ENCODE data around the gene HMCES. TPM values are rescaled to one million over a fixed set of nuclear protein-coding genes. Genes with fewer than 3 reads are reported as not detected.
A peak's percentile ranks its signal among the peaks of the same experiment; 100 is the strongest.

Gene HMCES
- total and polyA plus RNA-seq, 2 of the 13 experiments (the other 11 are each of a cell fraction or from before 2014, with no cell fraction given): 16.1 to 37.5 TPM

GRCh38 chr3:129249284-129250065 lies 29.2 kb upstream of the HMCES start, which contains the start of gene COPG1 (continued):
- TF ChIP-seq LRRFIP1 (CRISPR knock-in tag; conservative IDR thresholded peaks at IDR 0.05) (no peak), ZNF879 (CRISPR knock-in tag; IDR thresholded peaks at IDR 0.05) (0 out of 2 replicates have a peak, but pooled peaks have one; percentile 33), GMEB2 (CRISPR knock-in tag; IDR thresholded peaks at IDR 0.05; ENCODE audit: low read depth) (0 out of 2 replicates have a peak, but pooled peaks have one; percentile 53), SNRNP70 (IDR thresholded peaks at IDR 0.05; ENCODE audit: low read depth, low read length) (no peak), PHF21A (CRISPR knock-in tag; IDR thresholded peaks at IDR 0.05) (no peak), ZBTB25 (CRISPR knock-in tag; IDR thresholded peaks at IDR 0.05) (peak; percentile 66; the same call in 1 of the 2 replicates), SIN3B (IDR thresholded peaks at IDR 0.05; ENCODE audit: low read length) (no peak; the same call in 1 of the 2 replicates), HOXA3 (CRISPR knock-in tag; IDR thresholded peaks at IDR 0.05) (no peak), PHF5A (CRISPR knock-in tag; IDR thresholded peaks at IDR 0.05; ENCODE audit: low read depth, unreplicated experiment) (no peak), TBX2 (CRISPR knock-in tag; IDR thresholded peaks at IDR 0.05; ENCODE audit: borderline replicate concordance) (no peak), CENPBD1 (CRISPR knock-in tag; IDR thresholded peaks at IDR 0.05; ENCODE audit: borderline replicate concordance, low read depth) (no peak), AHR (CRISPR knock-in tag; IDR thresholded peaks at IDR 0.05) (no peak), STAG1 (CRISPR knock-in tag; IDR thresholded peaks at IDR 0.05) (no peak), TERF1 (CRISPR knock-in tag; IDR thresholded peaks at IDR 0.05) (no peak), RBAK (CRISPR knock-in tag; IDR thresholded peaks at IDR 0.05) (peak; percentile 53), PBX2 (CRISPR knock-in tag; IDR thresholded peaks at IDR 0.05) (no peak), POGZ (CRISPR knock-in tag; IDR thresholded peaks at IDR 0.05) (peak; percentile 73), CBFB (CRISPR knock-in tag; IDR thresholded peaks at IDR 0.05) (peak; percentile 68; the same call in 1 of the 2 replicates), ZNF513 (CRISPR knock-in tag; conservative IDR thresholded peaks at IDR 0.05) (no peak), TCF7 (IDR thresholded peaks at IDR 0.05; ENCODE audit: low read depth) (no peak)
